ENCODE data around the gene TMSB15C.

GRCh38 chrX:104039689-104040505 is 36.1 kb downstream of the TMSB15C start, which contains the start of gene H2BW2:
- TF ChIP-seq POLR2A (IDR thresholded peaks at IDR 0.05): no peak
- TF ChIP-seq CTCF (IDR thresholded peaks at IDR 0.05): no peak
- TF ChIP-seq EP300 (IDR thresholded peaks at IDR 0.05; ENCODE audit: low read depth): no peak
- TF ChIP-seq POLR2AphosphoS5 (IDR thresholded peaks at IDR 0.05): no peak

All from transverse colon (tissue), 4 donors.